ENCODE results near the gene GNAI3.

The GNAI3 gene

DNA sequence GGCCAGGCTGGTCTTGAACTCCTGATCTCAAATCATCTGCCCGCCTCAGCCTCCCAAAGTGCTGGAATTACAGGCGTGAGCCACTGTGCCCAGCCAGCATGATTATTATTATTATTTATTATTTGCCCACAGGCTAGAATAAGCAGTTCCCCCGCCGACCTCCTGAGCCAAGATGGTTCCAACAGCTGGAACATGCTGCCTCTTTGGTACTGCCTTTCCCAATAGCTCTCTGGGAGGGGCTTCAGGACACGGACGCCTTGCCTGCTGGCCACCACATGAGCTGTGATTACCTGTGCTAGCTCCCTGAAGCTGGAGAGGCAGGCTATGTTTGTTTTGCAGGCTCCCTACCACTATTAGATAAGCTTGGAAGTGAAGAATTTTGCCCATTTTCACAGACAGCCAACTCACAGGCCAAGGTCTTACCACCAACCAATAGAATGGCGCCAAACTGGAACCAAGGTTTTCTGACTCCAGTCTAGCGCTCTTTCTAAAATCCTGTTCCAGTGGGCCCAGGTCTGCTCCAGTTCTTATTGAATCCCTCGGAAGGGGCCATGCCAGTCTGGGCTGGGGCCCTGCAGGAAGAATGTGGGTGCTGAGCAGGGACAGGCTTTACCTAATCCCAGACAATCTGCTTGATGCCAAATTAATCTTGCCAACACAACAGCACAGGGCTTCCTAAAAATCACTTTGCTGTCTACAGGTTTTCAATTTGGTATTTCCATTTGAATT is 10.8 kb upstream of the GNAI3 start:
- in situ Hi-C loops (cut with HindIII; ENCODE audit: low sequenced_read_pairs): loop anchor here (5.0 to 10.0 kb wide), 3 partner anchors 45 to 230 kb away; partner anchors contain the start of gene CYB561D1
- TF ChIP-seq, protein P1, sequence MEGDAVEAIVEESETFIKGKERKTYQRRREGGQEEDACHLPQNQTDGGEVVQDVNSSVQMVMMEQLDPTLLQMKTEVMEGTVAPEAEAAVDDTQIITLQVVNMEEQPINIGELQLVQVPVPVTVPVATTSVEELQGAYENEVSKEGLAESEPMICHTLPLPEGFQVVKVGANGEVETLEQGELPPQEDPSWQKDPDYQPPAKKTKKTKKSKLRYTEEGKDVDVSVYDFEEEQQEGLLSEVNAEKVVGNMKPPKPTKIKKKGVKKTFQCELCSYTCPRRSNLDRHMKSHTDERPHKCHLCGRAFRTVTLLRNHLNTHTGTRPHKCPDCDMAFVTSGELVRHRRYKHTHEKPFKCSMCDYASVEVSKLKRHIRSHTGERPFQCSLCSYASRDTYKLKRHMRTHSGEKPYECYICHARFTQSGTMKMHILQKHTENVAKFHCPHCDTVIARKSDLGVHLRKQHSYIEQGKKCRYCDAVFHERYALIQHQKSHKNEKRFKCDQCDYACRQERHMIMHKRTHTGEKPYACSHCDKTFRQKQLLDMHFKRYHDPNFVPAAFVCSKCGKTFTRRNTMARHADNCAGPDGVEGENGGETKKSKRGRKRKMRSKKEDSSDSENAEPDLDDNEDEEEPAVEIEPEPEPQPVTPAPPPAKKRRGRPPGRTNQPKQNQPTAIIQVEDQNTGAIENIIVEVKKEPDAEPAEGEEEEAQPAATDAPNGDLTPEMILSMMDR (IDR thresholded peaks at IDR 0.05; ENCODE audit: low read depth, low read length, missing control alignments): no peak
- DNase-seq (ENCODE audit: low read depth): no peak
- H3K4me3 ChIP-seq (ENCODE audit: low read depth, low read length): no peak overlapping the region

DNA sequence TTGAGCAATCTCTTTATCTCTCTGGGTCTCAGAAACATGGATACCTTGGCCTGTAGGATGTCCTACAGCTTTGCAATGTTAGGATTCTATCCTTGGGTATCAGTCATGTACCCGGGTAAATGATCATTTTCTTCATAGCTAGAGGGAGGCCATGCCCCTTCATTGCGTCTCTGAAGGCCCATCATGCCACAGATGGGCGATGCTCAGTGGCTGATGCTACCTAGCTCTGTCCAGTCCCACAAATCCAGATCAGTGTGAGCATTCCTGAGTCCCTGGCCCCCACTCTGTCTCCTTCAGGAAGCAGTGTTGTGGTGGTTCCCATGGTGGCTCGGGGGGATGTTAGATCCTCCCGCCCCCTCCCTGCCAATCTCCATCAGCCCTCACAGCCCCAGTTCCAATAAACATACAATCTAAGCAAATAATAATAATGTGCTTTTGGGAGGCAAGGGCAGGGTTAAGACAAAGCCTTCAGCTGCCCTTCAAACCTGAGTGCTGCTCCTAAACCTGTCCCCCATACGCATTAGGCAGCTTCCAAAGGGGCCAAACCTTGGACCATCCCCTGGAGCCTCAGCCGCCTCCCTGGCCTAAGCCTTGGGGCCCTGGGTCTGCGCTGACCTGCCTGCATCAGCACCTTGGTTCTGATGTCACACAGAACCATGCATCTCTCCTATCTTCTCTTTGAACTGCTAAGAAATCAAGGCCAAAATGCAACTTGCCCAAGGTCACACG is 9.4 kb upstream of the GNAI3 start:
- no peak for DNase-seq (ENCODE audit: low read depth)
- in situ Hi-C loops (cut with HindIII; ENCODE audit: low sequenced_read_pairs): loop anchor here (5.0 to 10.0 kb wide), 3 partner anchors 47 to 228 kb away; partner anchors contain the start of gene CYB561D1
- TF ChIP-seq, protein P1 (IDR thresholded peaks at IDR 0.05; ENCODE audit: low read depth, low read length, missing control alignments): no peak
- no peak overlapping the region for H3K4me3 ChIP-seq (ENCODE audit: low read depth, low read length)

DNA sequence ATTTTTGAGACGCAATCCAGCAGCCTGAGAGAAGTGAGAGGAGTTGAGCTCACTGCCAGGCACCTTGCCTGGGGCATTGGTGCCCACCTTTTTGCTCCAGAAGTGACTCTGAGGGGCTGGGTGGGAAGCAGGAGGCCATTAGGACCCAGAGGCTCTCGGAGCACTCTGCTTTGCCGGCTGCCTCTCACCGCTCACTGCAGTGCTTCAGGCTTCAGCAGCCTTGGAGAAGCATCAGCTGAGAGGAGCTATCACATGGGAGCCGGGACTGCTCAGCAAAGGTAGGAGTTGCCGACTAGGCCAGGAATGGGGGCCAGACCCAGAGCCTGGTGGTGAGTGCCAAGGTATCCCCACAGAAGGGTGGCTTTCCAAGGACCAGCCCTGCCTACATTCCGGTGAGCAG is 8.7 kb upstream of the GNAI3 start, which contains the start of gene GPR61:
Gene GPR61 (plus strand): TSS at position 197 of the 400 bp plus-strand sequence. CDS start 3,151 bp downstream, outside the sequence.
- H3K4me3 ChIP-seq (ENCODE audit: low read depth, low read length): no peak within 1 kb of the TSS
- no peak for DNase-seq (ENCODE audit: low read depth)
- in situ Hi-C loops (cut with HindIII; ENCODE audit: low sequenced_read_pairs): loop anchor here (5.0 to 10.0 kb wide), 4 partner anchors 47 to 228 kb away; partner anchors contain the start of gene CYB561D1
- TF ChIP-seq, protein P1 (IDR thresholded peaks at IDR 0.05; ENCODE audit: low read depth, low read length, missing control alignments): no peak

DNA sequence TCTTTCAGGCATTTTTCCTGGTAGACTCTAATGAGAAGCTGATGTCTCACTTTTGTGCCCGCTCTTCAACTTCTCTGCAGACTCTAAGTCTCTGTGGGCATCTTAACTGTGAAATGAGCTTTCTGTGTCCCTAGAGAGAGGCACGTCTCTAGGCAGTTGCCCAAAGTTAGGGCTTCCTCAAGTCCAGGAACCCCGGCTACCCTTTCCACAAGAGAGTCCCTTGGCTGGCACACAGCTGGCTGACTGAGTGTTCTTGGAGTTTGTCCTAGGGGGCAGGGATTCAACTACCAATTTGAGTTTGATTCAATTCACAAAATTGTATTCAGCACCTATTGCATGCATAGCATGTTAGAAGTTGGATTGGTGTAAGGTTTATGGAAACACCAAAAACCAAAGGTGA is 7.3 kb upstream of the GNAI3 start:
- in situ Hi-C loops (cut with HindIII; ENCODE audit: low sequenced_read_pairs): loop anchor here (10.0 kb wide), 1 partner anchor 164 kb away; no protein-coding TSS in a partner anchor
- DNase-seq (ENCODE audit: low read depth): no peak
- TF ChIP-seq, protein P1 (IDR thresholded peaks at IDR 0.05; ENCODE audit: low read depth, low read length, missing control alignments): no peak
- H3K4me3 ChIP-seq (ENCODE audit: low read depth, low read length): no peak overlapping the region

DNA sequence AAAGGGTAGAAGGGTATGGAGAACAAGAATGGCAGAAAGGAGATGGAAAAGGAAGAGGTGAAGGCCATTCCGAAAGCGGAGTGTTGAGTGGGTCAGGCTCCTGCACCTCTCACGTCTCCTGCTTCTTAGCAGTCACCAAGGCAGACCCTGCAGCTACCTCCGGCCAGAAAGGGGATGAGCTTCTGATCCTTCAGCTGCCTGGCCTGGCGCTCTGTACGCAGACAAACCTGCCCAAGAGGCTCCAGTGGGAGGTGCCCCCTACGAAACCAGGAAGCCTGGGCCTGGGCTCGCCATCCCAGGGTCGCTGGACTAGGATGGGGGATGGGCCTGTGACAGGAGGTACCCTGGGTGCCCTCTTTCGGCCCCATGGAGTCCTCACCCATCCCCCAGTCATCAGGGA is 5.8 kb upstream of the GNAI3 start:
- H3K4me3 ChIP-seq (ENCODE audit: low read depth, low read length): no peak overlapping the region
- in situ Hi-C loops (cut with HindIII; ENCODE audit: low sequenced_read_pairs): loop anchor here (10.0 kb wide), 1 partner anchor 162 kb away; no protein-coding TSS in a partner anchor
- DNase-seq (ENCODE audit: low read depth): no peak
- TF ChIP-seq, protein P1 (IDR thresholded peaks at IDR 0.05; ENCODE audit: low read depth, low read length, missing control alignments): no peak

DNA sequence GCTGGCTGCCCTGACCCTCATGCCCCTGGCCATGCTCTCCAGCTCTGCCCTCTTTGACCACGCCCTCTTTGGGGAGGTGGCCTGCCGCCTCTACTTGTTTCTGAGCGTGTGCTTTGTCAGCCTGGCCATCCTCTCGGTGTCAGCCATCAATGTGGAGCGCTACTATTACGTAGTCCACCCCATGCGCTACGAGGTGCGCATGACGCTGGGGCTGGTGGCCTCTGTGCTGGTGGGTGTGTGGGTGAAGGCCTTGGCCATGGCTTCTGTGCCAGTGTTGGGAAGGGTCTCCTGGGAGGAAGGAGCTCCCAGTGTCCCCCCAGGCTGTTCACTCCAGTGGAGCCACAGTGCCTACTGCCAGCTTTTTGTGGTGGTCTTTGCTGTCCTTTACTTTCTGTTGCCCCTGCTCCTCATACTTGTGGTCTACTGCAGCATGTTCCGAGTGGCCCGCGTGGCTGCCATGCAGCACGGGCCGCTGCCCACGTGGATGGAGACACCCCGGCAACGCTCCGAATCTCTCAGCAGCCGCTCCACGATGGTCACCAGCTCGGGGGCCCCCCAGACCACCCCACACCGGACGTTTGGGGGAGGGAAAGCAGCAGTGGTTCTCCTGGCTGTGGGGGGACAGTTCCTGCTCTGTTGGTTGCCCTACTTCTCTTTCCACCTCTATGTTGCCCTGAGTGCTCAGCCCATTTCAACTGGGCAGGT is 5.0 kb upstream of the GNAI3 start:
- no peak for DNase-seq (ENCODE audit: low read depth)
- no peak overlapping the region for H3K4me3 ChIP-seq (ENCODE audit: low read depth, low read length)
- in situ Hi-C loops (cut with HindIII; ENCODE audit: low sequenced_read_pairs): loop anchor here (10.0 kb wide), 1 partner anchor 161 kb away; no protein-coding TSS in a partner anchor
- TF ChIP-seq, protein P1 (IDR thresholded peaks at IDR 0.05; ENCODE audit: low read depth, low read length, missing control alignments): no peak
